MV-4-11 (cell line): ENCODE data around the gene SCP2.
A peak's percentile ranks its signal among the peaks of the same experiment; 100 is the strongest.
"Not testable (repeated sequence)": the region's sequence is repeated elsewhere in the genome, so short reads cannot be mapped to it uniquely, and the experiment has no call there.

ENCODE experiments used
- DNase-seq: peaks from one replicate; lab custom pipeline; 2025; lab: John Stamatoyannopoulos, UW

The SCP2 gene

GRCh38 chr1:52917156-52917555 lies 9.9 kb upstream of the SCP2 start:
- DNase-seq, result no peak

GRCh38 chr1:52917581-52917980 lies 9.5 kb upstream of the SCP2 start:
- DNase-seq, result no peak

- no peak for DNase-seq
These were observed 8.9 kb upstream of the SCP2 start for GRCh38 chr1:52918201-52918600.

GRCh38 chr1:52919051-52919722 lies 7.9 kb upstream of the SCP2 start:
- no peak for DNase-seq

DNA sequence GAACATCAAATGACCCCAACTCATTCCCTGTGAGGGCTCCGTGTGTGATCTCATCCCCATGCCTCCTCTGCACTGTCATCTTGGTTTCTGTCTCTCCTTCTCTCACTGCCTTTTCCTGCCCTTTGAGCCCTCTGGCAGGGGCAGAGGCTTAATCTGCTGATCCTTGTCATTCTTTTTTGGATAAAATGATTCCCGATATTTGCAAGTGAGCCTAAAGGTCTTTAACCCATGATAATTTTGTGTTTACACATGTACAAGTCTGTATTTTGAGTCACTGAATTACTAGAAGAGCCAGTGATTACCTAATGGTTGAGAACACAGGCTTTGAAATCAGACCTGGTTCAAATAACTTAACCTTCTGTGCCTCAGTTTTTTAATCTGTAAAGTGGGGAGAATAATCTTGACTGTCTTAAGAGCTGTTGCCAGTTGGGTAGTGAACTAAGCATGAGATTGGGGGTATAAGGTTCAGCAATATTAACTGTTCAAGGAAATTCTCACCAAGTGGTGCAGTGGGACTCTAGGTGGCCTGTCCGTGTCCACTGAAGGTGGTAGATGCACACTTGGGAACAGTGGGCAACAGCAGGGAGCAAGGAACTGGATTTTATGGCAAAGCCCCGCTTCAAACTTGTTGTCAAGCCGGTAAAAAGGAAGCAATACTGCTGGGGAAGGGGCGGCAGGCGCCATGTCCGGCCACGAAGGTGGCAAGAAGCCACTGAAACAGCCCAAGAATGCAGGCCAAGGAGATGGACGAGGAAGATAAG lies 7.2 kb upstream of the SCP2 start:
- no peak for DNase-seq

GRCh38 chr1:52920791-52921291 lies 6.2 kb upstream of the SCP2 start:
- no peak for DNase-seq

DNA sequence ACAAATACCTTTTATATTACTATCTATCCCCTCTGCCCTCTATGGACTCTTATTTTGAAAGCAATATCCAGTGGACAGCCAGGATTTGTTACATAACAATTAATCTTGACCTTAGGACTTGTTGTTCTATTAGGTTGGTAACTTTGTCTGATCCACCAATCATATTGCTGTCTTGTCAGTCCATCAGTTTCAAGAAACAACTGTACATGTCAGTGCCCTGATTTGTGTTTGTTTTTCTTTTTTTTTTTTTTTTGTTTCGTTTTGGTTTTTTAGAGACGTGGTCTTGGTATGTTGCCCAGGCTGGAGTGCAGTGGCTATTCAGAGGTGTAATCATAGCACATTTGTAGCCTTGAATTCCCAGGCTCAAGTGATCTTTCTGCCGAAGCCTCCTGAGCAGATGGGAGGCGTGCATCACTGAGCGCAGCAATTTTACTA lies 1.5 kb upstream of the SCP2 start:
- DNase-seq, result no peak

GRCh38 chr1:52926864-52927211 lies 238 bp upstream of the SCP2 start:
- DNase-seq, result no peak

DNA sequence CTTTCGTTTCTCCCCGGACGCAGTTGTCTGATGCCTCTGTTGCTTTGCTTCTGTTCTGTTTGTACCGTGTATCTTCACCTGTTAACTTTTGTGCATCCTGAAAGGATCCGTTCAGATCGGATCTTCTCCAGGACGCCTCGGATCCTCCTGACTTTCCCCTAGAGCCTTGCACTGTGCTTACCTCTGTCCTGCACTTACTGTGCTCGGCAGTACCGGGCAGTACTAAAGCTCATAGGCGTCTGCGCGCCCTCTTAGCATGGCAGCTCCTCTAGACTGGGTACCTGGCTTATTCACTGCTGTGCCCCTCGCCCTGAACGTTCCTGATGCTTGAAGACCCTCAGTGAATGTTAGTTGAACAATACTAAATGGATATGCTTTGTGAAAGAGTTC lies 934 bp downstream of the SCP2 start:
- DNase-seq, result no peak

- no peak for DNase-seq
These were observed 1.9 kb downstream of the SCP2 start for GRCh38 chr1:52929019-52929418.

GRCh38 chr1:52937433-52938182 lies 10.5 kb downstream of the SCP2 start:
- no peak for DNase-seq

- DNase-seq, result no peak
These were observed 11.0 kb downstream of the SCP2 start for GRCh38 chr1:52938183-52938451.

GRCh38 chr1:52943876-52944416 lies 16.9 kb downstream of the SCP2 start:
- DNase-seq, result no peak

DNA sequence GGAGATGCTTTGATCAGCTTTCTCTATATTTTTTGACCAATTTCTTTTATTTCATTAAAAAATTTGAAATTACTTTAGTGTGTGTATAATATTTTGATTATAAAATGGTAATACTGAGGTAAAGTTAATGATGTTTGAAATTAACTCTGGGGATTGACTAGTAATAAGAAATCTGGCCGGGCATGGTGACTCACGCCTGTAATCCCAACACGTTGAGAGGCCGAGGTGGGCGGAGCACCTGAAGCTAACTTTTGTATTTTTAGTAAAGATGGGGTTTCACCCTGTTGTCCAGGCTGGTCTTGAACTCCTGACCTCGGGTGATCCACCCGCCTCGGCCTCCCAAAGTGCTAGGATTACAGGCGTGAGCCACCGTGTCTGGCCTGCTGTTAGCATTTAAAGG lies 17.5 kb downstream of the SCP2 start:
- no peak for DNase-seq

GRCh38 chr1:52947490-52947889 lies 20.4 kb downstream of the SCP2 start:
- no peak for DNase-seq

GRCh38 chr1:52949602-52950001 lies 22.5 kb downstream of the SCP2 start:
- DNase-seq, result not testable (repeated sequence)

DNA sequence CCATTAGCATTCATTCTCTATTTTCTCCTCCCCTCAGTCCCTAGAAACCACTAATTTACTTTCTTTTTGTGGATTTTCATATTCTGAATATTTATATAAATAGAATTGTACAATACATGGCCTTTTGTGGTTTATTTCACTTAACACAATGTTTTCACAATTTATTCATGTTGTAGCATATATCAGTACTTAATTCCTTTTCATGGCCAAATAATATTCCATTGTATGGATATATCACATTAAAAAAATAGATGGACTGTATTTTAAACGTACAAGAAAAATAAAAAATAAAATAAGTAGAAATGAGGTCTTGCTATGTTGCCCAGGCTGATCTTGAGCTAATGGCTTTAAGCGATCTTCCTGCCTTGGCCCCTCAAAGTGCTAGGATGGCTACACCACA lies 25.0 kb downstream of the SCP2 start:
- DNase-seq, result no peak

DNA sequence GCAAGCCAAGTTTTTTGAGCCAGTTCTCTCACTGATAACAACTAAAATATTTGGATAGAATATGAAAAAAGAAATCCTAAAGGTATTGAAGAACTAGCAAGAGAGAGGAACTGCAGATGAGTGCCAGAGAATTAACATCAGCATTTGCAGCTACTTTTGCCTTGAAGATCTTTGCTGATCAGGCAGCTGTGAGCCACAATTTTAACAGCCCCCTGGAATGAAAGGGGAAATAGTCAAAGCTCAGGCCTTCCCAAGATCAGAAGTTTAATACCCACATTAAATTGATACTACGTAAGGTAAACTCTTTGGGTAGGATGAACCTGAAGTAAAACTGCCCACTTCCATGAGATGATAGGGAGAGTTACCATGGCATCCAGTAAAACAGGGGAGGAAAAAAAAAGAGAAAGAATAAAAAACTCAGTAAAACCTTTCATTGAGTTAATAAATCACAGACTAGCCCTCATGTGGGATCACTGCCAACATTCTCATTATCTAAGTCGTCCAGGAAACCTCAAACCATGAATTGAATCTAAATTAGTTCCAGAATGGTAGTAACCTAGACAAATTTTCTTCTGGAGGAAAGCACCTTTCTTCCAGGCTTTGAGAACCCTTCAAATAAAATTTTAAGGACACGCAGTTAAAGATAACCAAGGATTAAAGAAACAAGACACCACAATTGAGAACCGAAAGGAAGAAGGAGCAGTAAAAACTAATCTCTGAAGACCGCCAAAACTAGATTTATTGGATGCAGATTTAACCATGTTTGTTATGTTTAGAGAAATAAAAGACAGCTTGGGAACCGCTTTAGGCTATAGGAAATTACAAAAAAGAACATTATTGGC lies 28.3 kb downstream of the SCP2 start:
- DNase-seq, result peak; percentile 10

GRCh38 chr1:52963101-52963500 lies 36.0 kb downstream of the SCP2 start:
- DNase-seq, result no peak

GRCh38 chr1:52967666-52968065 lies 40.6 kb downstream of the SCP2 start:
- DNase-seq, result no peak

GRCh38 chr1:52969234-52969633 lies 42.2 kb downstream of the SCP2 start:
- DNase-seq, result not testable (repeated sequence)

- DNase-seq, result no peak
These were observed 43.1 kb downstream of the SCP2 start for GRCh38 chr1:52970149-52970548.
